GM21360 (cell line): Measurements from ENCODE around the gene HOXB4.

ENCODE experiments used
- ATAC-seq: cut with Tn5 transposase; IDR thresholded peaks from one replicate; pipeline ENCODE4 v1.9.1; 2021; ENCODE audit warnings: mild to moderate bottlenecking, moderate library complexity; ENCODE audit not compliant: unreplicated experiment

HOXB4 gene

GRCh38 chr17:48549914-48550501, 28.1 kb downstream of the HOXB4 start:
- ATAC-seq, result no peak

- no peak for ATAC-seq
Observed at GRCh38 chr17:48549281-48549630, 28.9 kb downstream of the HOXB4 start.

- ATAC-seq, result no peak
Observed at GRCh38 chr17:48548523-48549280, 29.4 kb downstream of the HOXB4 start.

- ATAC-seq, result no peak
Observed at GRCh38 chr17:48547808-48548522, 30.2 kb downstream of the HOXB4 start.

- ATAC-seq, result no peak
Observed at GRCh38 chr17:48546924-48547807, 31.0 kb downstream of the HOXB4 start.

- ATAC-seq, result no peak
Observed at GRCh38 chr17:48546137-48546923, 31.8 kb downstream of the HOXB4 start.

GRCh38 chr17:48545539-48545938, 32.6 kb downstream of the HOXB4 start:
- ATAC-seq, result no peak

GRCh38 chr17:48545022-48545375, 33.2 kb downstream of the HOXB4 start, which contains the start of gene HOXB2:
HOXB2 (minus strand) TSS chr17:48545109; CDS start chr17:48544911, 198 bp downstream.
- no peak for ATAC-seq

GRCh38 chr17:48544349-48545021, 33.7 kb downstream of the HOXB4 start:
- ATAC-seq, result no peak

GRCh38 chr17:48543854-48544348, 34.2 kb downstream of the HOXB4 start:
- no peak for ATAC-seq

- ATAC-seq, result no peak
Observed at GRCh38 chr17:48543107-48543853, 34.9 kb downstream of the HOXB4 start.

- no peak for ATAC-seq
Observed at GRCh38 chr17:48542698-48543106, 35.4 kb downstream of the HOXB4 start.

- no peak for ATAC-seq
Observed at GRCh38 chr17:48542114-48542656, 36.0 kb downstream of the HOXB4 start.

- ATAC-seq, result no peak
Observed at GRCh38 chr17:48541577-48542113, 36.5 kb downstream of the HOXB4 start.

GRCh38 chr17:48541036-48541576, 37.0 kb downstream of the HOXB4 start:
- no peak for ATAC-seq

GRCh38 chr17:48540213-48540612, 37.9 kb downstream of the HOXB4 start:
- ATAC-seq, result no peak

- ATAC-seq, result no peak
Observed at GRCh38 chr17:48539177-48539576, 39.0 kb downstream of the HOXB4 start.

- no peak for ATAC-seq
Observed at GRCh38 chr17:48537316-48537715, 40.8 kb downstream of the HOXB4 start.
